Spleen (tissue), 11 donors: ENCODE measurements around the gene SLC6A7. TPM values are rescaled to one million over a fixed set of nuclear protein-coding genes. Genes with fewer than 3 reads are reported as not detected.

Source experiments
- DNase-seq: peaks from one replicate; pipeline ENCODE4 v3.0.0-alpha.2; 2020
- H3K27ac ChIP-seq, 8 donors: fragments of 200-600 bp; sonication (generic) in 7 of 8; 1 replicate in 4 of 8; 2 replicates in 4 of 8; pipeline versions ENCODE4 v1.5.0 to v1.8.0; 2016 to 2021; ENCODE audit warnings: inconsistent platforms in 4 of 8, mild to moderate bottlenecking in 4 of 8, moderate library complexity in 1 of 8
- H3K27me3 ChIP-seq, 7 donors: fragments of 200-600 bp; sonication (generic) in 6 of 7; replicated peaks in 1 of 7; 1 replicate in 4 of 7; 2 replicates in 3 of 7; pipeline versions ENCODE4 v1.5.0 to v1.8.0; 2016 to 2021; ENCODE audit warnings: inconsistent platforms in 3 of 7, mild to moderate bottlenecking in 1 of 7
- H3K36me3 ChIP-seq, 6 donors: fragments of 200-600 bp; sonication (generic) in 5 of 6; 1 replicate in 4 of 6; 2 replicates in 2 of 6; pipeline versions ENCODE4 v1.5.0 to v1.8.0; 2016 to 2021; ENCODE audit warnings: inconsistent platforms in 2 of 6
- H3K4me1 ChIP-seq, 6 donors: fragments of 200-600 bp; sonication (generic) in 5 of 6; 1 replicate in 3 of 6; 2 replicates in 3 of 6; pipeline versions ENCODE4 v1.5.0 to v1.8.0; 2016 to 2021; ENCODE audit warnings: inconsistent platforms in 3 of 6
- H3K4me3 ChIP-seq, 8 donors: fragments of 200-600 bp; sonication (generic) in 7 of 8; 1 replicate in 4 of 8; 2 replicates in 4 of 8; pipeline versions ENCODE4 v1.5.0 to v1.8.0; 2016 to 2021; ENCODE audit warnings: inconsistent platforms in 4 of 8, mild to moderate bottlenecking in 4 of 8, moderate library complexity in 2 of 8
- H3K9me3 ChIP-seq, 8 donors: fragments of 200-600 bp; sonication (generic) in 7 of 8; 1 replicate in 4 of 8; 2 replicates in 4 of 8; pipeline versions ENCODE4 v1.5.0 to v1.8.0; 2016 to 2021; ENCODE audit warnings: inconsistent platforms in 4 of 8
- POLR2A ChIP-seq, 3 donors: fragments of 450-650 bp; IDR thresholded peaks; one replicate each; pipeline ENCODE4 v1.5.1; 2017; ENCODE audit warnings: antibody characterized with exemption in 3 of 3, mild to moderate bottlenecking in 1 of 3
- POLR2AphosphoS5 ChIP-seq, 3 donors: sonication (generic); formaldehyde crosslinking; IDR thresholded peaks; one replicate each; pipeline ENCODE4 v1.5.1; 2017; ENCODE audit warnings: antibody characterized with exemption in 3 of 3
- WGBS, 5 donors: extraction: QIAGEN DNeasy Blood & Tissue Kit in 3 of 5; methylation state at CpG; one replicate each; pipeline versions ENCODE4 v1.1.5 to v1.1.7; 2013 to 2018; 5-methylcytosine and 5-hydroxymethylcytosine counted together
- intact Hi-C: fragments of 100-400 bp; cut with DNase I; formaldehyde crosslinking; loops from one replicate; pipeline ENCODE4 v1.15.0; 2023; ENCODE audit warnings: low total_unique reads
- polyA plus RNA-seq, 3 donors: library from polyadenylated mRNA; stranded (reverse); fragments of 200-250 nt; gene quantifications; one replicate each; pipeline ENCODE4 v1.2.1, GENCODE V29; 2013
- total RNA-seq, 7 donors: library from RNA; depleted of rRNA in 3 of 7; stranded (reverse); fragments of >200 nt in 3 of 7; fragmentation: NEBNext Ultra II Directional in 4 of 7; extraction: Animal tissue kit (Norgen Biotek cat#: 25700) in 4 of 7; gene quantifications; one replicate each; pipeline versions ENCODE4 v1.1.0 to v1.2.1, GENCODE V29; 2016 to 2021
- TF ChIP-seq, protein P1 (sequence below), 11 experiments: fragments of 200-600 bp in 7 of 11; fragments of 450-650 bp in 4 of 11; sonication (generic) in 4 of 11; IDR thresholded peaks in 8 of 11; conservative IDR thresholded peaks in 3 of 11; 1 replicate in 7 of 11; 2 replicates in 4 of 11; pipeline versions ENCODE4 v1.4.0 to v1.8.0; 2016 to 2021; ENCODE audit warnings: antibody characterized with exemption in 11 of 11, inconsistent platforms in 4 of 11, mild to moderate bottlenecking in 1 of 11
- donor health status: healthy with polysubstance abuse.
- donor health status: DM: no; HTN: no; CAD: no; lungs with moderate emphysema.
- donor health status: DM: no; HTN: no; CAD: no.
- donor health status: Bipolar disorder and iron deficiency.
- donor health status: healthy.
- donor health status: DM: no; HTN: no; CAD: no.
- donor health status: DM: yes; HTN: yes; CAD: no.

SLC6A7 gene
- total and polyA plus RNA-seq, 10 donors: 0.03 to 0.10 TPM; not detected in 8

DNA sequence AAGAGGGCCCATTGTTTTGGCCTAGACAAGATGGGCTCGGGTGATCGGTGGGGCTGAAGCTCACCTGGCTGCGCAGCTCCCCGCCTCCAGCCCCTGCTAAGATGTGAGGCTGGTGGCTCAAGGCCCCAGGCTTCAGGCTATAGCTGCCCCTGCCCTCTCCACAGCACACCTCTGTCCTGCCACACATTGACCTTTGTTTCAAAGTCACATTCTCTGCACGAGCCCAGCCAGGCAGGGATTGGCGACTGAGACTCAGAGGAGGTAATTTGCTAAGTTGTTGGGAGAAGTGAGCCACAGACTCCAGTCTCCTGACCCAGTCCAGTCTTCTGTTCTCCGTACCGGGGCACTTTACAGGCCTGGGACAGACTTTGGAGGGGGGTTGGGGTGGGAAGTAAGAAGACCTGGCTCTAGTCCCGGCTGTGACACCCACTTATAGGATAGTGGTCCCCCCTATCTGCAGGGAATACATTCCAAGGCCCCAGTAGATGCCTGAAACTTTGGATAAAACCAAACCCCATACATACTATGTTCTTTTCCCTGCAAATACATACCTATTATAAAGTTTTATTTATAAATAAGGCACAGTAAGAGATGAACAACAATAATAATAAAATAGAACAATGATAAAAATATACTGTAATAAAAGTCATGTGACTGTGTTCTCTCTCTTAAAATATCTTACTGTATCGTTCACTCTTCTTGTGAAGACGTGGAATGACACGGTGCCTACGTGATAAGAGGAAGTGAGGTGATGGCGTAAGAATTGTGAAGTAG is 47.5 kb upstream of the SLC6A7 start:
- intact Hi-C loops: no loop called here
- H3K9me3 ChIP-seq: no peaks in the 10 kb centered on the region
- WGBS, 5 donors: 63 to 81% (median 65%) methylated on average over 14 of the region's 14 CpGs
- peak overlapping the region in 7 of 8 donors; percentile 58 to 83 (median 75) for H3K27ac ChIP-seq
- peaks cover 0 to 95% (median 30%) of the 10 kb centered on the region in 6 donors for H3K4me1 ChIP-seq
- no peak for DNase-seq
- peaks cover 0 to 19% (median 0%) of the 10 kb centered on the region in 7 donors for H3K27me3 ChIP-seq
- TF ChIP-seq POLR2A (IDR thresholded peaks at IDR 0.05): no peak
- TF ChIP-seq POLR2AphosphoS5 (IDR thresholded peaks at IDR 0.05): peak in 2 of 3 donors; percentile 12 to 33
- no peak overlapping the region for H3K4me3 ChIP-seq
- H3K36me3 ChIP-seq: no peaks in the 10 kb centered on the region

DNA sequence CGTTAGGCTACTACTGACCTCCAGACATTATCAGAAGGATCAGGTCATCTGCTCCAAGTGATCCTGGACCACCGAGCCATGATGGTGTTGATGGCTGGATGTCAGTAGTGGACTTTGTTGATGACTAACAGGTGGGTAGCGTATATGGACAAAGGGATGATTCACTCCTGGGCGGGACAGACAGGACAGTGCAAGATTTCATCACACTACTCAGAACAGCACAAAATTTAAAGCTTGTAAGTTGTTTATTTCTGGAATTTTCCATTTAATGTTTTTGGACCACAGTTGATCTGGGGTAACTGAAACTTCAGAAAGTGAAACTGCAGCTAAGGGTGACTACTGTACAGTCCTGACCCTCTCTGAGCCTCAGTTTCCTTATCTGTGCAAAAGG is 46.9 kb upstream of the SLC6A7 start:
- H3K9me3 ChIP-seq: no peaks in the 10 kb centered on the region
- DNase-seq: no peak
- TF ChIP-seq POLR2AphosphoS5 (IDR thresholded peaks at IDR 0.05) (peak in 1 of 3 donors; percentile 8), POLR2A (IDR thresholded peaks at IDR 0.05) (no peak)
- 45 to 69% (median 63%) methylated on average over 4 of the region's 4 CpGs for WGBS, 5 donors
- peak overlapping the region in 1 of 8 donors; percentile 13 for H3K4me3 ChIP-seq
- peaks cover 0 to 94% (median 30%) of the 10 kb centered on the region in 6 donors for H3K4me1 ChIP-seq
- peak overlapping the region in 7 of 8 donors; percentile 58 to 83 (median 75) for H3K27ac ChIP-seq
- intact Hi-C loops: no loop called here
- no peaks in the 10 kb centered on the region for H3K36me3 ChIP-seq
- peaks cover 0 to 13% (median 0%) of the 10 kb centered on the region in 7 donors for H3K27me3 ChIP-seq

DNA sequence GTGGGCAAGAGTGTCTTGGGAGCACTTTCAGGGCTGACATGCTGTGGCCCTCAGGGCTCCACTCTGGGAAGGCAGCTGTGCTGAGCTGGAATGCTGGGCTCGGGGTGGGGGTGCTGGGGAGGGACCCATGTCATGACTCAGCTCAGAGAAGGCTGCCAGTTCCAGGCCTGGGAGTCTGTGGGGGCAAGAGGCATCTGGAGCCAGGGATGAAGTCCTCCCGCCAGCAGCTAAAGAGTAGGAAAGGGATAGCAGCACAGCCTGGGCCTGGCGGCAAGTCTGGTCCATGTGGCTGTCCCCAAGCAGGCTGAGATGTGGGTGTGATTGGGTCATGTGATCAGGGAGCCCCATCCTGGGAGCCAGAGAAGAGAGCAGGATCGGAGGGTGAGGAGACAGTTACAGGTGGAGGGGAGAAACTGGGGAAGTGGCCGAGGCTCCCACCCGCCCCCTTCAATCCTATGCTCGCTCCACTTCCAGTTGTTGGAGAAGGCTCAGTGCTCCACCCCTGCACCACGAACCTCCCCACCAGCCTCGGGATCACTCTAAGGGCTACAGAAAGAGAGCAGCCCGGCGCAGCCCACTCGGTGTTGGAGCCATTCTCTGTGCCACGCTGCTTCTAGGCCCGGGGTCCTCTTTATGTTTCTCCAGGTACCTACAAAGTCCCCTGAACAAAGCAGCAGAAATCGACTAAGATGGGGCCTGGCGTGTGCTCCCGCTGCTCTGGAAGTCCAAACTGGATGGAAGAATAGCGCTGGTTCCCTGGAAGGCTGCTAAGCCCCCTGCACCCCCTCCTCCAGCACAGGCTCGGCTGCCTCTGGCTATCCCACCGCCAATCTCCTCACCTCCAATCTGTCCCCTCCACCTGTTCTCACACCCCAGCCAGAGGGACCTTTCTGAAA is 46.3 kb upstream of the SLC6A7 start:
- no peak for TF ChIP-seq POLR2A (IDR thresholded peaks at IDR 0.05)
- peak in 2 of 3 donors; percentile 54 to 61 for TF ChIP-seq POLR2AphosphoS5 (IDR thresholded peaks at IDR 0.05)
- Histone ChIP-seq H3K4me1 (peaks cover 0 to 92% (median 27%) of the 10 kb centered on the region in 6 donors), H3K36me3 (no peaks in the 10 kb centered on the region), H3K27ac (peak overlapping the region in 7 of 8 donors; percentile 58 to 83 (median 75)), H3K9me3 (no peaks in the 10 kb centered on the region), H3K4me3 (peak overlapping the region in 1 of 8 donors; percentile 13), H3K27me3 (peaks cover 0 to 7% (median 0%) of the 10 kb centered on the region in 7 donors)
- no peak for DNase-seq
- intact Hi-C loops: no loop called here
- WGBS, 5 donors: 69 to 81% (median 78%) methylated on average over 19 to 20 of the region's 20 CpGs

DNA sequence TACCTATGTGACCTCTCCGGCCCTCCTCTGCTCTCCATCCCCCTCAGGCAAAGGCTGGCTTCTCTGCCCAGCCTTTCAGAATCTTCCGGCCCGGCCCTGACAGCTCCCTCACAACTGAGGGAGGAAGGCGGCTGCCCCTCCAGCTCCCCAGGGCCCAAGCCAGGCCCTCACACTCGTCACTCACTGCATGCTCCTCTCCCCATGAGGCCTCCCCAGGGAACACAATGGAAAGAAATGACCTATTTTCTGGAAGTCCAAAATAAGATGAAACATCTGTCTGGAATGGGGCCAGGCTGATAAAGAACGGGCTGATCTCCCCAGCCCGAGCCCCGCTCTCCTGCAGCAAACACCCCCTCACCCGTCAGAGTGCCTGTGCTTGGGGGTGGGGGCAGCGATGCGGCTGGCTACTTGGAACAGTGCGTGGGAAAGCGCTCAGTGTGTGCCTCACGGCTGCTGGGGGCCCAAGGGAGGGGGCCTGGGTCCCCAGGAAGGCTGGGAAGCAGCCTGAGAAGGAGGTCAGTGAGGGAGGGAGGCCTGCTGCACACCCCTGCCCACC is 45.5 kb upstream of the SLC6A7 start:
- Histone ChIP-seq H3K4me3 (peak overlapping the region in 1 of 8 donors; percentile 13), H3K36me3 (no peaks in the 10 kb centered on the region), H3K27me3 (no peaks in the 10 kb centered on the region), H3K27ac (peak overlapping the region in 7 of 8 donors; percentile 58 to 83 (median 75)), H3K9me3 (no peaks in the 10 kb centered on the region), H3K4me1 (peaks cover 0 to 93% (median 28%) of the 10 kb centered on the region in 6 donors)
- DNase-seq: no peak
- WGBS, 5 donors: 53 to 67% (median 60%) methylated on average over 14 of the region's 14 CpGs
- TF ChIP-seq, protein P1, sequence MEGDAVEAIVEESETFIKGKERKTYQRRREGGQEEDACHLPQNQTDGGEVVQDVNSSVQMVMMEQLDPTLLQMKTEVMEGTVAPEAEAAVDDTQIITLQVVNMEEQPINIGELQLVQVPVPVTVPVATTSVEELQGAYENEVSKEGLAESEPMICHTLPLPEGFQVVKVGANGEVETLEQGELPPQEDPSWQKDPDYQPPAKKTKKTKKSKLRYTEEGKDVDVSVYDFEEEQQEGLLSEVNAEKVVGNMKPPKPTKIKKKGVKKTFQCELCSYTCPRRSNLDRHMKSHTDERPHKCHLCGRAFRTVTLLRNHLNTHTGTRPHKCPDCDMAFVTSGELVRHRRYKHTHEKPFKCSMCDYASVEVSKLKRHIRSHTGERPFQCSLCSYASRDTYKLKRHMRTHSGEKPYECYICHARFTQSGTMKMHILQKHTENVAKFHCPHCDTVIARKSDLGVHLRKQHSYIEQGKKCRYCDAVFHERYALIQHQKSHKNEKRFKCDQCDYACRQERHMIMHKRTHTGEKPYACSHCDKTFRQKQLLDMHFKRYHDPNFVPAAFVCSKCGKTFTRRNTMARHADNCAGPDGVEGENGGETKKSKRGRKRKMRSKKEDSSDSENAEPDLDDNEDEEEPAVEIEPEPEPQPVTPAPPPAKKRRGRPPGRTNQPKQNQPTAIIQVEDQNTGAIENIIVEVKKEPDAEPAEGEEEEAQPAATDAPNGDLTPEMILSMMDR (IDR thresholded peaks at IDR 0.05 in 8 of 11, conservative IDR thresholded peaks at IDR 0.05 in 3 of 11): no peak
- peak; percentile 49 to 83 (median 81) for TF ChIP-seq POLR2AphosphoS5 (IDR thresholded peaks at IDR 0.05)
- TF ChIP-seq POLR2A (IDR thresholded peaks at IDR 0.05): no peak
- intact Hi-C loops: no loop called here

DNA sequence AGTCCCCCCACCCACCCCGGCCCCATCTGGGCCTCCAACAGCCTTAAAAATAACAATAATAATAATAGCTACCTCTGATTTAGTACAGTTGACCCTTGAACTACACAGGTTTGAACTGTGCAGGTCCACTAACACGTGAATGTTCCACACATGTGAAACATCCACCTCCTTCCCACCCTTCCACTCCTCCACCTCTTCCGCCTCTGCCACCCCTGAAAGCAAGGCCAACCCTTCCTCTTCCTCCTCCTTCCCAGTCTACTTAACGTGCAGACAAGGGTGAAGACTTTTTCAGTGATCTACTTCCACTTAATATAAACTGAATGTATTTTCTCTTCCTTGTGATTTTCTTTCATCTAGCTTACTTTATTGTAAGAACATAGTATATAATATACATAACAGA is 45.0 kb upstream of the SLC6A7 start:
- H3K27me3 ChIP-seq: no peaks in the 10 kb centered on the region
- TF ChIP-seq, protein P1 (IDR thresholded peaks at IDR 0.05 in 8 of 11, conservative IDR thresholded peaks at IDR 0.05 in 3 of 11): no peak
- no peak for TF ChIP-seq POLR2A (IDR thresholded peaks at IDR 0.05)
- TF ChIP-seq POLR2AphosphoS5 (IDR thresholded peaks at IDR 0.05): no peak
- intact Hi-C loops: no loop called here
- DNase-seq: no peak
- 22 to 36% (median 28%) methylated on average over 3 to 4 of the region's 4 CpGs for WGBS, 5 donors
- peaks cover 0 to 93% (median 27%) of the 10 kb centered on the region in 6 donors for H3K4me1 ChIP-seq
- H3K36me3 ChIP-seq: no peaks in the 10 kb centered on the region
- no peaks in the 10 kb centered on the region for H3K9me3 ChIP-seq
- peak overlapping the region in 1 of 8 donors; percentile 13 for H3K4me3 ChIP-seq
- H3K27ac ChIP-seq: peak overlapping the region in 7 of 8 donors; percentile 33 to 83 (median 75)
